NCI-H1417 (cell line): Measurements from ENCODE around the gene SRGAP1.

ENCODE experiments used
- DNase-seq, 3 experiments: peaks; one replicate each; lab custom pipeline; 2025; lab: John Stamatoyannopoulos, UW

Gene SRGAP1

GRCh38 chr12:63966606-63966975, 122.1 kb downstream of the SRGAP1 start:
- DNase-seq: no peak

GRCh38 chr12:63967358-63968145, 123.1 kb downstream of the SRGAP1 start:
- DNase-seq: no peak

GRCh38 chr12:63968673-63969072, 124.2 kb downstream of the SRGAP1 start:
- DNase-seq: no peak

DNA sequence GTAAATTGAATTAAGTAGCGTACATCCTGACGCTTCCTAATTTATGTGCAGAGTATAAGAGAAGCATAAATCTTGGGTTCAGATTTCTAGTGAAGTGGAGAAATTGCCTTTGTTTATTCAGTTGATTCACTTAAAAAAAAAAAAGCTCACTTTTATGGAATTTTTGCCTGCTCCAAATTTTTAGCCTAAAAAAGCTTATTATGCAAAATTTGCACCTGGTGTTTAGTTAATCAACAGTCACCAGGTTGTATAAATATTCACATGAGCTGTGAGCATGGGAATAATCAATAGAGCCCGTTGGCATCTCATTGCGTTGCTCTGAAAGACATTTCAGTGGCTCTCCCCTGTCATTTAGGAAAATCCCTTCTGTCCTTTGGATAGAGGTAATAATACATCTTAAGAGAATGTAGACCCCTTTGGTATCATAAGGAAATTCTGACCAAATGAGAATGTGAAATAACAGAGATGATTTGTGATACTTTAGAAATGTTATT, 132.4 kb downstream of the SRGAP1 start:
- DNase-seq: no peak

GRCh38 chr12:63977441-63977840, 132.9 kb downstream of the SRGAP1 start:
- DNase-seq: no peak

GRCh38 chr12:63978519-63978918, 134.0 kb downstream of the SRGAP1 start:
- DNase-seq: no peak

DNA sequence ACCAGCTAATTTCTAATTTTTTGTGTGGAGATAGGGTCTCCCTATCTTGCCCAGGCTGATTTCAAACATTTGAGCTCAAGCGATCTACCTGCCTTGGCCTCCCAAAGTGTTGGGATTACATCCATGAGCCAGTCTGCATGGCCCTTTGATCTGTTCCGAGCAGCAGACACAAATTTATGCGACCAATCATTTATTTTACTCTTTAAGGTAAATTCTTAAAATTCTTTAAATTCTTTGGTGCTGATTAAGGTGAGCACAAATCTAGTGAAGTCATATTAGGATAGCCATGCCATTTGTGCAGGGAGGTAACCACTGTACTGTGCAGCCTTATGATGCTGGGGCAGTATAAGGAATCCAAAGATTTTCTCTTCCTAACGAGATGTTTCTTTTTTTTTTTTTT, 135.7 kb downstream of the SRGAP1 start:
- DNase-seq: no peak

- no peak for DNase-seq
Measured at GRCh38 chr12:63981343-63981742, 136.8 kb downstream of the SRGAP1 start.

DNA sequence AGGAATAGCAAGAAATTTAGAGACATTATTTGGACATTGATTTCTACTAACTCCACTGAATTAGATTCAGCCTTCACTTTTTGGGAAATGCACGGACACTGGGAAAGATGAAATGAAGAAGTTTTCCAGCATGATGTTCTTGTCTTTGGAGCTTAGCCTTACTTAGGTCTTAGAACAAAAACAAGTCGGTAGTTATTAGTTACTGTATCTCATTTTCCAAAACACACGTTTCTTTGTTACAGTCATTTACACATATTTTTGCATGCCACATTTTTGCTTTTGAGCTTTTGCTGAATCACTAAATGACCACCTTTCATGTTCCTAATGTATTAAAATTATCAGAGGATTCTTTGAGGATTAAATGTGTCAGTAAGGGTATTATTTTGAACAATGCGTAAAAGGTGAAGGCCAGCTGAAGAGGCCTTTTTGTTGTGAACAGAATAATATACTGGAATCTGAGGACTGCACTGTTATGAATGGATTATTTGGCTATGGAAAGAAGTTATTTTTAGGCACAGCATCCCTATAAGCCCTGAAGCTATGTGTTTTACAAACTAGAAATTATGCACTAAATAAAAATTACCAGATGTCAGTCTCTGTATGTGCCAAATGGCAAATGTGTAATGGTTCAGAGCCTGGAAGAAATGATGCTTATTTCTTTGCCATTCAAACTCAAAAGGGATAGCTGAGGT, 138.2 kb downstream of the SRGAP1 start:
- DNase-seq: peak in 1 of 3 experiments; percentile 31

DNA sequence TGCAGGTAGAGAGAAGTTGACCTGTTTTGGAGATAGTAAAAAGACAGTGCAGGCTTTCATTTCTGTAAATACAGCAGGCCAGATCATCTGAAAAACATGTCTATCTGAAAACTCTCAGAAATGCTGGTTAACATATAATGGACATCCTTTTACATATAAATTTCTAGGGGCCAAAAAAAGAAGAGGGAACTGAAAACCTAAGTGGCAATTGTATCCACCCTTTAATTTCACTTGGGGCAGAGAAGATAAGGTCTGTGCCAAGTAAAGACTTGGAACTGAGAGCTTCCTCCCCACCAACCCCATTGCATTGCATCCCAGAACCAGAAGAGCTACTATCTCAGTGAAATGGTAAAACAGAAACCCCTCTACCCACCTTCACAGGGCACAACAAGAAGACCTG, 141.0 kb downstream of the SRGAP1 start:
- DNase-seq: no peak

DNA sequence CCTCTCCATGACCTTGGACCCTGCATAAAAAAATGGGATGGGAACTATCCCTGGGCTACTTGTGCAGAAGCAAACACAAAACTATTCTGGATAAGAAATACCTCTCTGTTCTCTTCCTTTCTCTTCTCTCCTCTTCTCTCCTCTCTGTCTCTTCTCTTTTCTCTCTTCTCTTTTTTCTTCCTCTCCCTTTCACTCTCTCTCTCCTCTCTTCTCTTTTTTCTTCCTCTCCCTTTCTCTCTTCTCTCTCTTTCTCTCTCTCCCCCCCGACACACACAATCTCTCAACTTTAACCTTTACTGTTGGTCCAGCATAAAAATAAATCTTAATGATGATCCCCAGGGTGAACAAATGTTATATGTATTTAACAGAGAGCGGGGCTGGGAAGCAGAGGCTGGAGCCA, 141.4 kb downstream of the SRGAP1 start:
- no peak for DNase-seq

DNA sequence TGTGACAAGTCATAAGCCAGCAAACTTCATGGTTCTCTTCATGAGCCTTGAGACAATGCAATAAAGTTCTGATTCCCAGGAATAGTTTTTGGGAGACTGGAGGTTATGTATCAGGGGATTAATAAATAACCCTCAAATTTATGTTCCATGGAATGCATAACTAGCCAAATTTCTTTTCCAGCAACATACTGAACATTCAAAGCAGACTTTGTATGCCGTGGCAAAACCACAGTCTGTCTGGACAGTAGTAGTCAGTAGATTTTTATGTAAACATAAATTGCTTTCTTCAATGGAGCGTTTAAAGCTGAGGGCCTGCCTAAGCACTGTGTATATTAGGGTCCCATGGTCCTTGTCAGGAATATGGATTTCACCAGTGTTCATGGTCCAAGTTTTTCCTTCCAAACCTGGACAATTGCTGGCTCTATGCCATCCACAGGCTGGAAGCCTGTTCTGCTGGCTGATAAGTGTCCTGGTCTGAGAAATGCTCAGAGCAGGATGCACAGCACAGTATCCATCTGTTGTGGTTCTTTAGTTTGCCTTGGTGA, 144.9 kb downstream of the SRGAP1 start:
- peak in 1 of 3 experiments; percentile 89 for DNase-seq

GRCh38 chr12:63990828-63991547, 146.5 kb downstream of the SRGAP1 start:
- peak in 1 of 3 experiments; percentile 56 for DNase-seq

DNA sequence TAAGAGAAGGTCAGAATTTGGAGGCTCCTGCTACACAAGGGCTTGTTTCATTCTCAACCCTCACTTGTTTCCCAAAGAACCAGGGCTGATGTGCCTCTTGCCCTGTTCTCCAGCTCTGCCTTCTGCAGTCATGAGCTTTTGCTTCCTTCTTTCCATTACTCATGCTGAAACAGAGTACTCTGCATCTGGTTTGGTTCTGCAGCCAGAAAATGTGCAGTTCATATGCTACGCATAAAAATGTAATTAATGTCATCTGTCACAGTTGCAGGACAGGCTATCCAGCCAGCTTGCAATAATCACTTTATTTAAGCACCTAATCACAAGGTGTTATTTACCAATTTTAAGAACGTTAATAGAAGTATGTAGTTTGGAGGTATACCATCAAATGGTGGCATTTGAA, 150.2 kb downstream of the SRGAP1 start:
- peak in 1 of 3 experiments; percentile 56 for DNase-seq

GRCh38 chr12:63995512-63995911, 151.0 kb downstream of the SRGAP1 start:
- DNase-seq: peak in 1 of 3 experiments; percentile 33

GRCh38 chr12:63996556-63996955, 152.1 kb downstream of the SRGAP1 start:
- DNase-seq: no peak

DNA sequence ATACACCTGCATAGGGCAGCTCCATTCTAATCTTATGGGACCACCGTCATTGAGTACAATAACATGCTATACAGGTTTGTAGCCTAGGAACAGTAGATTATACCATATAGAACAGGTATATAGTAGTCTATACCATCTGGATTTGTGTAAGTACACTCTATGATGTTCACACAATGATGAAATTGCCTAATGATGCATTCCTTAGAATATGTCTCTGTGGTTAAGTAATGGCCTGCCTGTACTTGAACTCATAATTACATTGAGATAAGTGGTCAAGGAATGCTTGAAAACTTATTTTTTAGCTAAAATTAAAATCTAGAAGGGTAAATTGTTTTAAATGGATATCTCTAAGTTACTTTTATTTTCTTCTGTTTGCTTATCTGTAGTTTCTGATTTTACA, 152.7 kb downstream of the SRGAP1 start:
- DNase-seq: no peak

DNA sequence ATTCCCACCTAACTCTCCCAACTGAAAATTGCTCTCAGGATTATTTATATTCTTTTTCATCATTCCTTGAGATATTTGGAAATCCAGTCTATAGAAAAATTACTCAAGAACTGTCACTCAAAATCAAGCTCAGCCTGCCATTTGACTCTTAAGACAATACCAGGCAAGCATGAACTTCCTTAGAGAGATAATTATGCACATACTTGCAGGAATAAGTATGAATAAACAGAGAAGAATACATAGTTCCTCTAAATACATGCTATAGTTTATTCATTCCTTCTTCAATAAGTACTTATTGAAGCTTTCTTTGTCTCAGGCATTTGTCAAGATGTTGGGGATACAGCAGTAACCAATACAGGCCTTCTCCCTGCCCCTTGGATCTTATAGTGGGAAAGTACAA, 154.1 kb downstream of the SRGAP1 start:
- DNase-seq: no peak

DNA sequence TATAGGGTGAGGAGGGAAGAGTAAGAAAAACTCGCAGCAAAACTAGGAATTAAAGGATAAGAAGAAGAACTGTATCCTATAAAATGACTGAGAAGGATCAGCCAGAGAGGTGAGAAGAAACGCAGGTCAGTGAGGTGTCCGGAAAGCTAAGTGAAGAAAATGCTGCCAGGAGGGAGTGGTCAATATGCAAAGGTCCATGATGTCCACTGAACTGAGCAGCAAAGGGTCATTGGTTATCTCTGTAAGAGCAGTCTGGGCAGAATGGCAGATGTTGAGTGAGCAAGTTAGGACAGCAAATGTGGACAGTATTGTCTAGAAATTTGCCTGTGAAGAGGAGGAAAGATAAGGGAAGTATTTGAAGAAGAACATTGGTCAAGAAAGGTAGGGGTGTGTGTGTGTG, 155.4 kb downstream of the SRGAP1 start:
- DNase-seq: no peak

- DNase-seq: no peak
Measured at GRCh38 chr12:64001439-64001838, 156.9 kb downstream of the SRGAP1 start.

DNA sequence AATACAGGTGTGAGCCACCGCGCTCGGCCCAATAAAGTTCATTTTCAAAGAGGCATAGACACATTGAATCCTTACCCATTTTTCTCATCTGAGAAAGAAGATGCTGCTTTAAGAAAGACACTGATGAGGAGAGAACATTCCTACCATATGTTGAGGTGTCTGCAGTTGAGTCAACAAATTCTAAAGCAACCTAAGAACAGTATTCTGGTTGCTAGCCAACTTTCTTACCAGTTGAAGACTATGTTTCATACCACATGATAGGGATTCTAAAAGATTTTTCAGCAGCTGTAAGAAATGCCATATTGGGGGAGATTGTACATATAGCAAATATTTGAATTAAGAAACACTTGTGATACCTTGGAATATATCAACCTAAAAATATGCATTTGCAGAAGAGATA, 160.1 kb downstream of the SRGAP1 start:
- DNase-seq: no peak

DNA sequence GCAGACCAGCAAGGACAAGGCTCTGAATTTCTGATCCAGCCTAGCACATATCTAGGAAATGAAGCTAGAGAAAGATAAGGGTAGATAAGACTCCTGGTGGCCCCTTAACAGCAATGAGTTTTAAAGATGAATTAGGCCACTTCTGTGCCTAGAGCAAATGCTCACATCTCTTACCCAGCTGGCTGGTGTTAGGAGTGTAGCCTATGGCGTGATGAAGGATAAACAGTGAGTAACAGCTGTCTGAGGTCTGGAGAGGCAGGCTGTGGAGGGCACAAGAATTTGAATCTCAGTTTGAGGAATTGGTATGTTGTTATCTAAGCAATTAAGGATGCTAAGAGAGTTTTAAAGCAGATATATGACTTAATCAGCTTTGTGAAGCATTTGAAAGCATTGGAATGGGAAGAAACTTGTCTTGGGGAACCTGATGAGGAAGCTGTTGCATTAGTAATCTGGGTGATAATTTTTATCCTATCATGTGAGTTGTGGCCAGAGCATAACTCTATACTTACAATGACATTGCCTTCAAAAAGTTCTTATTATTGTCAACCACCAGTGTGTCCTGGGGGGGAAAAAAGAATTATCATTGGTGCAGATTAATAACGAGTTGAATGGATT, 161.8 kb downstream of the SRGAP1 start:
- DNase-seq: no peak
